ENCODE data around the gene HLA-DQB1.

The HLA-DQB1 gene

DNA sequence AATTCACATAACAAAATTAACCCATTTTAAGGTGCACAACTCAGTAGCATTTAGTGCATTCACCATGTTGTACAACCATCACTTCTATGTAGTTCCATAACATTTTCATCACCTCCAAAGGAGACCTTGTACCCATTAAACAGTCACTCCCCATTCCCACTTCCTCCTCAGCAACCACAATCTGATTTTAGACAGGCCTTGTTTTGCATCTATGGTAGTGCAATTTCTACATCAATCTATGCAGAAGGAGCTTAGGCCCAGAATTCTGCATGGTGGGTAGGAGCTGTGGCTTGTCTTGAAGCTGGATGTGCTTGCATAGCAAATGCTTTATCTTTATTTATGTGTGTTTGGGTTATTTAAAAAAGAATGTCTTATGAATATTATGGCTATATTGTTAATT, 42.8 kb downstream of the HLA-DQB1 start:
- DNase-seq = peak; percentile 72

- peak; percentile 91 for DNase-seq
Observed at GRCh38 chr6:32622545-32623401, 43.7 kb downstream of the HLA-DQB1 start.

- DNase-seq = no peak
Observed at GRCh38 chr6:32621372-32621771, 45.1 kb downstream of the HLA-DQB1 start.

GRCh38 chr6:32617751-32618150, 48.7 kb downstream of the HLA-DQB1 start:
- DNase-seq = no peak

GRCh38 chr6:32615885-32616532, 50.4 kb downstream of the HLA-DQB1 start:
- no peak for DNase-seq

- DNase-seq = no peak
Observed at GRCh38 chr6:32614366-32615081, 51.9 kb downstream of the HLA-DQB1 start.

- peak; percentile 35 for DNase-seq
Observed at GRCh38 chr6:32613475-32613874, 53.0 kb downstream of the HLA-DQB1 start.

GRCh38 chr6:32610682-32611296, 55.7 kb downstream of the HLA-DQB1 start:
- no peak for DNase-seq

GRCh38 chr6:32609731-32610640, 56.5 kb downstream of the HLA-DQB1 start:
- DNase-seq = peak; percentile 97
